ENCODE data around the gene MCTS1. TPM values are rescaled to one million over a fixed set of nuclear protein-coding genes. Genes with fewer than 3 reads are reported as not detected.
A peak's percentile ranks its signal among the peaks of the same experiment; 100 is the strongest.

MCTS1 gene, protein sequence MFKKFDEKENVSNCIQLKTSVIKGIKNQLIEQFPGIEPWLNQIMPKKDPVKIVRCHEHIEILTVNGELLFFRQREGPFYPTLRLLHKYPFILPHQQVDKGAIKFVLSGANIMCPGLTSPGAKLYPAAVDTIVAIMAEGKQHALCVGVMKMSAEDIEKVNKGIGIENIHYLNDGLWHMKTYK
- total RNA-seq, result 30.0 TPM
- long read RNA-seq, transcript MCTS1-202 (6 exons, 1,018 nt), result major isoform, 17 of 30 reads
- long read RNA-seq, partial matches to known transcripts, result 0 of 30 reads
- long read RNA-seq, other reads (novel, unspliced or antisense), result 13 of 30 reads

DNA sequence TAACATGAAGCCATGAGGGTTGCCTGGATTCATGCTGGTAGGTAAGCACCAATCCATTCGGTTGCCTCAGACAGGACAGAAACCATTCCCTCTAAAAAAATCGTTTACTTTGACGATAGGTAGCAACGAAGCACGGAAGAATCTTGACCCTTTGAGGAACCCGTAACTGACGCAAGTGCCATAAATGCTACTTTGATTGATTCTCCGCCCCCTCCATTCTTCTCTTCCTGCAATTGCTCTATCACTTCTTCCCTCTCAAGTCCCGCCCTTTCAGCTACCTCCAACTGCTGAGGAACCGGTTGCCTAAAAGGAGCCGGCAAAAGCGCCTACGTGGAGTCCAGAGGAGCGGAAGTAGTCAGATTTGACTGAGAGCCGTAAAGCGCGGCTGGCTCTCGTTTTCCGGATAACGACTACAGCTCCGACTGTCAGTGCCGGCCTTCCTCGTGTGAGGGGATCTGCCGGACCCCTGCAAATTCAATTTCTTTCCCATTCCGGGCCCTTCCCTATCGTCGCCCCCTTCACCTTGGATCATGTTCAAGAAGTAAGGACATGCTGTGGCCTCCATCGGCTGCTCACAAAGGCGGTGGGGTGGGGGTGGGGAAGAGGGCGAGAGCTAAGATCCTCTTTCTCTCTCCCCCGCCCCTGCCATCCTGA is at the start of gene MCTS1:
Gene MCTS1 (plus strand): TSS at position 395 of the 654 bp plus-strand sequence. CDS start 136 bp downstream, at position 531.
- DNase-seq, result peak; percentile 88
- intact Hi-C loops (cut with DNase I), result no loop called here
- no peaks in the 10 kb centered on the region for H3K27me3 ChIP-seq (ENCODE audit: low read depth)
- H3K4me3 ChIP-seq, result peak within 1 kb of the TSS; percentile 69
- peaks cover 9% of the 10 kb centered on the region for H3K4me1 ChIP-seq
- H3K27ac ChIP-seq, result peak within 1 kb of the TSS; percentile 81
- H3K9me3 ChIP-seq, result no peaks in the 10 kb centered on the region
- ATAC-seq, result peak; percentile 97 to 99
- TF ChIP-seq, protein P1, sequence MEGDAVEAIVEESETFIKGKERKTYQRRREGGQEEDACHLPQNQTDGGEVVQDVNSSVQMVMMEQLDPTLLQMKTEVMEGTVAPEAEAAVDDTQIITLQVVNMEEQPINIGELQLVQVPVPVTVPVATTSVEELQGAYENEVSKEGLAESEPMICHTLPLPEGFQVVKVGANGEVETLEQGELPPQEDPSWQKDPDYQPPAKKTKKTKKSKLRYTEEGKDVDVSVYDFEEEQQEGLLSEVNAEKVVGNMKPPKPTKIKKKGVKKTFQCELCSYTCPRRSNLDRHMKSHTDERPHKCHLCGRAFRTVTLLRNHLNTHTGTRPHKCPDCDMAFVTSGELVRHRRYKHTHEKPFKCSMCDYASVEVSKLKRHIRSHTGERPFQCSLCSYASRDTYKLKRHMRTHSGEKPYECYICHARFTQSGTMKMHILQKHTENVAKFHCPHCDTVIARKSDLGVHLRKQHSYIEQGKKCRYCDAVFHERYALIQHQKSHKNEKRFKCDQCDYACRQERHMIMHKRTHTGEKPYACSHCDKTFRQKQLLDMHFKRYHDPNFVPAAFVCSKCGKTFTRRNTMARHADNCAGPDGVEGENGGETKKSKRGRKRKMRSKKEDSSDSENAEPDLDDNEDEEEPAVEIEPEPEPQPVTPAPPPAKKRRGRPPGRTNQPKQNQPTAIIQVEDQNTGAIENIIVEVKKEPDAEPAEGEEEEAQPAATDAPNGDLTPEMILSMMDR (IDR thresholded peaks at IDR 0.05), result no peak
- H3K36me3 ChIP-seq, result peaks cover 11% of the 10 kb centered on the region

DNA sequence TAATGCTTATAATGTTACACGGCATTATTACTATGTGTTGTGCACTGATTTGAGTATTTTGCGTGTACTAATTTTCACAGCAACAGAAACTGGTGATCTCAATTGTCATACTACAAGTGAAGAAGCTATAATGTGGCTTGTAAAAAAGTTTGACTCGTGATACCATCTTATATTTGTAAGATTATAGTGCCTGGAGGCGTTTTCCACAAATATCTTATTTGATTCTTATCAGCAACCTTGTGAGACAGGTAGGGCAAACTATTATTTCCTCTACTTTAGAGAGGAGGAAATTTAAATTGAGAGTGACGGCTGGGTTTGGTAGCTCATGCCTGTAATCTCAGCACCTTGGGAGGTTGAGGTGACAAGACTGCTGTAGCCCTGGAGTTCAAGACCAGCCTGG is 47.6 kb upstream of the MCTS1 start:
- DNase-seq, result no peak
- TF ChIP-seq, protein P1 (IDR thresholded peaks at IDR 0.05), result no peak
- Histone ChIP-seq H3K36me3 (peaks cover 21% of the 10 kb centered on the region), H3K27ac (no peak overlapping the region), H3K4me3 (no peak overlapping the region), H3K9me3 (no peaks in the 10 kb centered on the region), H3K4me1 (peaks cover 16% of the 10 kb centered on the region), H3K27me3 (ENCODE audit: low read depth) (no peaks in the 10 kb centered on the region)
- intact Hi-C loops (cut with DNase I), result no loop called here
- ATAC-seq, result no peak

DNA sequence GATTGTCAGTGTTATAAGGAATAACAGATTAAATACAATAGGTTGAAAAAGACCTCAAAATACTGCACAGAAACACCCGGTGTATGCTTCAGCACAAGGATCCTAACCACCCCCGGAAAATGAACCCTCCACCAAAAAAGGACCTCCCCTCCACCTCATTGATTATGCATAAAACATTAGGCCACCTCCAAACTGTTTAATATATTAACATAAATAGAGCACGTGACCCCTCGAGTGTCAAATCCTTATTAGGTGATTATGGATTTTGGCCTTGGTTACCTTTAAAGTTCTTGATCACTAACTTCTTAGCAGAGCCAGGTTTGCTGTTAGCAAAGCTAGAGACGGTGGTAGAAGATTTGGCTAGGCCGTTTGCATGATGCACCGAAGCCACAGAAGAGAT is 44.1 kb upstream of the MCTS1 start:
- intact Hi-C loops (cut with DNase I), result no loop called here
- TF ChIP-seq, protein P1 (IDR thresholded peaks at IDR 0.05), result no peak
- H3K27ac ChIP-seq, result peak overlapping the region; percentile 96
- H3K27me3 ChIP-seq (ENCODE audit: low read depth), result no peaks in the 10 kb centered on the region
- peaks cover 21% of the 10 kb centered on the region for H3K36me3 ChIP-seq
- H3K4me3 ChIP-seq, result peak overlapping the region; percentile 63
- ATAC-seq (no peak), DNase-seq (no peak)
- peaks cover 16% of the 10 kb centered on the region for H3K4me1 ChIP-seq
- no peaks in the 10 kb centered on the region for H3K9me3 ChIP-seq

DNA sequence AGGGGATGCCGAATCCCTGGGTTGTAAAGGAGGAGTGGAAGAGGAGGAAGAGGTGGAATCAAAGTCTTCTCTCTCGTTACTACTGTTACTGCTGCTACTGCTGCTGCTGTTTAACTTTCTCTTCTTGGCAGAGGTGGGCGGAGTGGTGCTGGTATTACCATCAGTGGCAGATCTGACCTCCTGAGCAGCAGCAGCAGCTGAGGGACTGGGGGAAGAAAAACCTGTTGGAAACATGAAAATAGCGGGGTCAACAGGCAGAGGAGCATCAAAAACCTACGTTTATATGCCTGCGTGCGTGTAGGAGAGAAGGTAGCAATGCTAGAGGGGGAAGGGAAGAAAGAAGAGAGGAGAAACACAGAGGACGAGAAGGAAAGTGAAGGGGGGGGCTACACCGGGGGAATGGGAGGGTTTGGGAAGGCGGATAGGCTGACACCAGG is 43.5 kb upstream of the MCTS1 start:
- DNase-seq, result peak; percentile 39
- Histone ChIP-seq H3K4me1 (peaks cover 16% of the 10 kb centered on the region), H3K9me3 (no peaks in the 10 kb centered on the region), H3K27ac (peak overlapping the region; percentile 96), H3K4me3 (peak overlapping the region; percentile 63), H3K36me3 (peaks cover 20% of the 10 kb centered on the region), H3K27me3 (ENCODE audit: low read depth) (no peaks in the 10 kb centered on the region)
- TF ChIP-seq, protein P1 (IDR thresholded peaks at IDR 0.05), result no peak
- peak; percentile 40 to 52 for ATAC-seq
- intact Hi-C loops (cut with DNase I), result no loop called here

DNA sequence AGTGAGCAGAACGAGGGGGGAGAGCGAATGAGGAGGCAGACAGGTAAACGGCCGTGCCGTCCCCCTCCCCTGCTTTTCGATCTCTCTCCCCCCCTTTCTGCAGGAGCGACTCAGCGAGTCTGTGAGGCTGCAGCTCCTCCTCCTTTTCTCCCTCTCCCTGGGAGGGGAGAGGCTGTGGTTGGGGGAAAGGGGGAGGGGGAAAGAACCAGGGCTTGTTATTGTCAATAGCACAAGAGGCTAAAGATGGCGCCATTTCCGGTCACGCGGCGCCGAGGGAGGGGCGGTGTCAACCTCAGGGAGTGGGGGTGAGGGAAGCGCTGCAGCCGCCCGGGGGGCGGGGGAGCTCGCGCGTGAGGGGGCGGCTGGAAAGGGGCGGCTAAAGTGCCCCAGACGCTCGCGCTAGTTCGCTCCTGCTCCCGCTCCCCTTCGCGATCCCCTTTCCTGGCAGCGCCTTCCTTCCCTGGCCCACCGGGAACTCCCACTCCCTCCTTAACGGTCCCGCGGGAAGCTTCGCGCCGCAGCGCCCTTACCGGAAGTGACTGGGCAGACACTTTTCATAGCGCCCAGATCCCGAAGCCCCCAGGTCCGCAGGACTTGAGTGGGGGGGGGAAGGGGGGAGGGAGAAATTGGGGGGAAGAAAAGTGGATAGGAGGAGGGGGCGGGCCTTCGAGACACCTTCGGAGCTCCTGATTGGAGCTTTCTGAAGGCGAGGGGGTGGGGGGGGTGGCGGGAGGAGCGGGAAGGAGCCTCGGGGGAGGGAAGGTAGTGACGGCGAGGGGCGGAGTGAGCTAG is 42.9 kb upstream of the MCTS1 start, which contains the start of gene CUL4B:
Gene CUL4B (minus strand): TSS at position 121 of the 792 bp plus-strand sequence. CDS start 324 bp downstream, outside the sequence.
- intact Hi-C loops (cut with DNase I), result no loop called here
- peak; percentile 97 to 99 for ATAC-seq
- peaks cover 14% of the 10 kb centered on the region for H3K36me3 ChIP-seq
- H3K9me3 ChIP-seq, result no peaks in the 10 kb centered on the region
- DNase-seq, result peak; percentile 92
- peaks cover 16% of the 10 kb centered on the region for H3K4me1 ChIP-seq
- H3K4me3 ChIP-seq, result peak within 1 kb of the TSS; percentile 63
- no peaks in the 10 kb centered on the region for H3K27me3 ChIP-seq (ENCODE audit: low read depth)
- TF ChIP-seq, protein P1 (IDR thresholded peaks at IDR 0.05), result no peak
- peak within 1 kb of the TSS; percentile 96 for H3K27ac ChIP-seq
